Left ventricle myocardium inferior (tissue), 1 donor: Measurements from ENCODE around the gene FBXL7. TPM values are rescaled to one million over a fixed set of nuclear protein-coding genes. Genes with fewer than 3 reads are reported as not detected.
A peak's percentile ranks its signal among the peaks of the same experiment; 100 is the strongest.

Experiments
- DNase-seq: peaks from one replicate; pipeline ENCODE4 v3.0.0-alpha.2; 2020
- H3K27ac ChIP-seq: fragments of 200-600 bp; replicated peaks from 2 replicates; pipeline ENCODE4 v1.8.0; 2021
- H3K27me3 ChIP-seq: fragments of 200-600 bp; 2 replicates; pipeline ENCODE4 v1.8.0; 2021; ENCODE audit warnings: low read depth
- H3K36me3 ChIP-seq: fragments of 200-600 bp; 2 replicates; pipeline ENCODE4 v1.8.0; 2021
- H3K4me1 ChIP-seq: fragments of 200-600 bp; 2 replicates; pipeline ENCODE4 v1.8.0; 2021
- H3K4me3 ChIP-seq: fragments of 200-600 bp; 2 replicates; pipeline ENCODE4 v1.8.0; 2021; ENCODE audit warnings: mild to moderate bottlenecking, moderate library complexity
- H3K9me3 ChIP-seq: fragments of 200-600 bp; replicated peaks from 2 replicates; pipeline ENCODE4 v1.8.0; 2021
- CTCF ChIP-seq: fragments of 200-600 bp; IDR thresholded peaks from 2 replicates; pipeline ENCODE4 v1.8.0; 2021; ENCODE audit warnings: antibody characterized with exemption, mild to moderate bottlenecking, borderline replicate concordance
- intact Hi-C: fragments of 100-400 bp; cut with micrococcal nuclease; formaldehyde crosslinking; loops from one replicate; pipeline ENCODE4 v1.11.0; 2022
- total RNA-seq: library from RNA; stranded (reverse); fragmentation: NEBNext Ultra II Directional; extraction: Animal tissue kit (Norgen Biotek cat#: 25700); gene quantifications from one replicate; pipeline ENCODE4 v1.2.1, GENCODE V29; 2021
- donor health status: DM: no; HTN: yes; CAD: no; lungs with severe emphysema.

FBXL7 gene
- total RNA-seq, 1 donor from 2014 or later: 27.7 TPM

DNA sequence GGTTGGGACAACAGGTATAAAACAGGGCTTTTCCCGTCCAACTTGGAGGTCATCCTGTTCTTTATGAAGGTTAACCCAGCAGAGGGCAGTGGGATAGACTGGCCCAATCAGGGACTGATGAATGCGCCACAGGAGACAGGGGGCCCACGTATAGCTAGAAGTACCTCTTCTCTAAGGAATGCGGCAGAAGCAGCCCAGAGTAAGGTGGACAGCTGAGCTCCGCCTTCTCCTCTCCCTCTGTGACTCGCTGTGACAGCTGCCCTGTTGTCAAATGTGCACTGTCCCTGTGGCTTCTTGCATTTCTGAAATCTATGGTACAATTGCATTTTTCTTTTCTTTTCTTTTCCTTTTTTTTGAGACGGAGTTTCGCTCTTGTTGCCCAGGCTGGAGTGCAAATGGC is 306.6 kb downstream of the FBXL7 start:
- Histone ChIP-seq H3K4me3 (no peak overlapping the region), H3K27ac (no peak overlapping the region), H3K27me3 (no peaks in the 10 kb centered on the region), H3K4me1 (peaks cover 30% of the 10 kb centered on the region), H3K36me3 (no peaks in the 10 kb centered on the region), H3K9me3 (peaks cover 10% of the 10 kb centered on the region)
- DNase-seq: no peak
- TF ChIP-seq CTCF: no peak
- intact Hi-C loops: no loop called here

- Histone ChIP-seq H3K36me3 (no peaks in the 10 kb centered on the region), H3K4me3 (no peak overlapping the region), H3K9me3 (peaks cover 14% of the 10 kb centered on the region), H3K27me3 (no peaks in the 10 kb centered on the region), H3K27ac (peak overlapping the region; percentile 73), H3K4me1 (peaks cover 30% of the 10 kb centered on the region)
- peak; percentile 30 for DNase-seq
- no peak for TF ChIP-seq CTCF
- intact Hi-C loops: no loop called here
Measured at GRCh38 chr5:15807248-15807647, 307.3 kb downstream of the FBXL7 start.

- Histone ChIP-seq H3K4me1 (peaks cover 30% of the 10 kb centered on the region), H3K27me3 (no peaks in the 10 kb centered on the region), H3K4me3 (no peak overlapping the region), H3K27ac (peak overlapping the region; percentile 73), H3K36me3 (no peaks in the 10 kb centered on the region), H3K9me3 (peaks cover 14% of the 10 kb centered on the region)
- peak; percentile 49 for TF ChIP-seq CTCF
- peak; percentile 46 for DNase-seq
- intact Hi-C loops: no loop called here
Measured at GRCh38 chr5:15807871-15808270, 307.9 kb downstream of the FBXL7 start.

DNA sequence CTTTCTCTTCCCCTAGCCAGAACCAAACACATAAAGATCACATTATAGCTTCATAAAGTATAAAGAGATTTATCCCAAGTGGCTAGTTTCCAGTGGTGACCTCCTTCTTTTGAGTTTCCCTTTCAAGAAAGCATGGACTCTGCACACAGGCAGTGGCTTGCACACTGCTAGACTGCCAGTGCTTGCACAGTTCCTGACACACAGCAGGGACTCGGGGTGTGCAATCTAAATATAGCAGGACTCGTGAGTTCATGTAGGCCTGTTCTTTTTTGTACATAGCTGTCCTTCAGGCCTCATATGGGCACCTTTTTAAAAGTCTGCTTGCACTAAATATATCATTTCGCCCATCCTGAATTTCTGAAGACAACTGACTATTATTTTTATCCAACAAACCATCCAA is 308.6 kb downstream of the FBXL7 start:
- intact Hi-C loops: no loop called here
- H3K4me3 ChIP-seq: no peak overlapping the region
- peaks cover 14% of the 10 kb centered on the region for H3K9me3 ChIP-seq
- H3K27me3 ChIP-seq: no peaks in the 10 kb centered on the region
- no peak for TF ChIP-seq CTCF
- DNase-seq: no peak
- H3K27ac ChIP-seq: peak overlapping the region; percentile 73
- no peaks in the 10 kb centered on the region for H3K36me3 ChIP-seq
- peaks cover 30% of the 10 kb centered on the region for H3K4me1 ChIP-seq

- intact Hi-C loops: no loop called here
- H3K27me3 ChIP-seq: no peaks in the 10 kb centered on the region
- H3K9me3 ChIP-seq: peaks cover 6% of the 10 kb centered on the region
- TF ChIP-seq CTCF: no peak
- H3K4me3 ChIP-seq: no peak overlapping the region
- no peak overlapping the region for H3K27ac ChIP-seq
- H3K4me1 ChIP-seq: peaks cover 13% of the 10 kb centered on the region
- DNase-seq: no peak
- no peaks in the 10 kb centered on the region for H3K36me3 ChIP-seq
Measured at GRCh38 chr5:15819617-15820016, 319.6 kb downstream of the FBXL7 start.

- no peaks in the 10 kb centered on the region for H3K36me3 ChIP-seq
- no peak overlapping the region for H3K27ac ChIP-seq
- intact Hi-C loops: no loop called here
- peaks cover 16% of the 10 kb centered on the region for H3K4me1 ChIP-seq
- no peak for DNase-seq
- peaks cover 6% of the 10 kb centered on the region for H3K9me3 ChIP-seq
- no peak for TF ChIP-seq CTCF
- no peaks in the 10 kb centered on the region for H3K27me3 ChIP-seq
- no peak overlapping the region for H3K4me3 ChIP-seq
Measured at GRCh38 chr5:15821506-15821905, 321.5 kb downstream of the FBXL7 start.
